Stomach (tissue), 9 donors: ENCODE results near the gene ATP2A2. TPM values are rescaled to one million over a fixed set of nuclear protein-coding genes. Genes with fewer than 3 reads are reported as not detected.
A peak's percentile ranks its signal among the peaks of the same experiment; 100 is the strongest.
"Not testable (repeated sequence)": the region's sequence is repeated elsewhere in the genome, so short reads cannot be mapped to it uniquely, and the experiment has no call there.

Experiments used
- DNase-seq, 2 donors: peaks; one replicate each; pipeline versions ENCODE4 v3.0.0 to v3.0.0-alpha.2; 2013 to 2019
- H3K27ac ChIP-seq, 5 donors: fragments of 200-600 bp in 4 of 5; sonication (generic) in 4 of 5; one replicate each; pipeline ENCODE4 v1.5.1; 2013 to 2019; ENCODE audit warnings: mild to moderate bottlenecking in 1 of 5, moderate library complexity in 1 of 5
- H3K27me3 ChIP-seq, 3 donors: fragments of 200-600 bp; sonication (generic); one replicate each; pipeline ENCODE4 v1.5.1; 2017 to 2019; ENCODE audit warnings: mixed run types in 1 of 3
- H3K36me3 ChIP-seq, 4 donors: fragments of 200-600 bp; sonication (generic); 1 replicate in 3 of 4; 2 replicates in 1 of 4; pipeline ENCODE4 v1.5.1; 2016 to 2019
- H3K4me1 ChIP-seq, 4 donors: fragments of 200-600 bp; sonication (generic); one replicate each; pipeline ENCODE4 v1.5.1; 2016 to 2019
- H3K4me3 ChIP-seq, 4 donors: fragments of 200-600 bp; sonication (generic) in 3 of 4; one replicate each; pipeline ENCODE4 v1.5.1; 2016 to 2019; ENCODE audit warnings: mild to moderate bottlenecking in 1 of 4
- H3K9me3 ChIP-seq, 4 donors: fragments of 200-600 bp; sonication (generic); one replicate each; pipeline ENCODE4 v1.5.1; 2016 to 2019
- CTCF ChIP-seq, 7 experiments: fragments of 450-650 bp in 4 of 7; fragments of 200-600 bp in 3 of 7; sonication (generic) in 3 of 7; IDR thresholded peaks; one replicate each; pipeline ENCODE4 v1.5.1; 2016 to 2019; ENCODE audit warnings: antibody characterized with exemption in 7 of 7, control low read depth in 2 of 7, mild to moderate bottlenecking in 1 of 7
- EP300 ChIP-seq: sonication (generic); formaldehyde crosslinking; IDR thresholded peaks from one replicate; pipeline ENCODE4 v1.6.1; 2017; ENCODE audit warnings: antibody characterized with exemption
- POLR2A ChIP-seq, 4 donors: fragments of 450-650 bp; IDR thresholded peaks; one replicate each; pipeline ENCODE4 v1.6.1; 2016; ENCODE audit warnings: antibody characterized with exemption in 4 of 4, control low read depth in 2 of 4, mild to moderate bottlenecking in 1 of 4, moderate library complexity in 1 of 4
- POLR2AphosphoS5 ChIP-seq, 3 donors: sonication (generic); formaldehyde crosslinking; IDR thresholded peaks; one replicate each; pipeline ENCODE4 v1.6.1; 2016; ENCODE audit warnings: antibody characterized with exemption in 3 of 3
- WGBS, 5 donors: extraction: QIAGEN DNeasy Blood & Tissue Kit in 3 of 5; methylation state at CpG; one replicate each; pipeline versions ENCODE4 v1.1.5 to v1.1.7; 2013 to 2018; 5-methylcytosine and 5-hydroxymethylcytosine counted together
- intact Hi-C: fragments of 100-400 bp; cut with DNase I; formaldehyde crosslinking; loops from one replicate; pipeline ENCODE4 v1.15.1; 2023; ENCODE audit warnings: low total_unique reads
- polyA plus RNA-seq, 3 donors: library from polyadenylated mRNA; stranded (reverse); fragments of 200-250 nt; gene quantifications; one replicate each; pipeline ENCODE4 v1.2.3, GENCODE V29; 2013
- total RNA-seq, 5 donors: library from RNA; depleted of rRNA; stranded (reverse); fragments of >200 nt; gene quantifications; one replicate each; pipeline versions ENCODE4 v1.1.0 to v1.2.3, GENCODE V29; 2014 to 2016
- donor health status: healthy with polysubstance abuse.
- donor health status: Bipolar disorder and iron deficiency.
- donor health status: healthy.

Gene ATP2A2
- total and polyA plus RNA-seq, 8 donors: 14.1 to 202 (median 104) TPM

GRCh38 chr12:110373962-110374611 lies 93.0 kb downstream of the ATP2A2 start:
- no peaks in the 10 kb centered on the region for H3K9me3 ChIP-seq
- peaks cover 41 to 94% (median 91%) of the 10 kb centered on the region in 4 donors for H3K36me3 ChIP-seq
- H3K4me3 ChIP-seq: no peak overlapping the region
- TF ChIP-seq CTCF (IDR thresholded peaks at IDR 0.05): no peak
- no peak for TF ChIP-seq POLR2A (IDR thresholded peaks at IDR 0.05)
- TF ChIP-seq POLR2AphosphoS5 (IDR thresholded peaks at IDR 0.05): no peak
- no peak for TF ChIP-seq EP300
- intact Hi-C loops: no loop called here
- peaks cover 9 to 40% (median 21%) of the 10 kb centered on the region in 4 donors for H3K4me1 ChIP-seq
- no peak for DNase-seq
- no peaks in the 10 kb centered on the region for H3K27me3 ChIP-seq
- H3K27ac ChIP-seq: peak overlapping the region in 4 of 5 donors; percentile 36 to 70 (median 64)
- 78 to 92% (median 89%) methylated on average over 13 of the region's 13 CpGs for WGBS, 5 donors

- Histone ChIP-seq H3K27ac (peak overlapping the region in 2 of 5 donors; percentile 21 to 31), H3K36me3 (peaks cover 64 to 100% (median 100%) of the 10 kb centered on the region in 4 donors), H3K4me1 (peaks cover 1 to 14% (median 11%) of the 10 kb centered on the region in 4 donors)
- H3K9me3 ChIP-seq, H3K27me3 ChIP-seq, DNase-seq, intact Hi-C loops, H3K4me3 ChIP-seq: not testable (repeated sequence)
- 77 to 91% (median 90%) methylated on average over 17 of the region's 17 CpGs for WGBS, 5 donors
Observed at GRCh38 chr12:110378131-110378790, 97.2 kb downstream of the ATP2A2 start.

DNA sequence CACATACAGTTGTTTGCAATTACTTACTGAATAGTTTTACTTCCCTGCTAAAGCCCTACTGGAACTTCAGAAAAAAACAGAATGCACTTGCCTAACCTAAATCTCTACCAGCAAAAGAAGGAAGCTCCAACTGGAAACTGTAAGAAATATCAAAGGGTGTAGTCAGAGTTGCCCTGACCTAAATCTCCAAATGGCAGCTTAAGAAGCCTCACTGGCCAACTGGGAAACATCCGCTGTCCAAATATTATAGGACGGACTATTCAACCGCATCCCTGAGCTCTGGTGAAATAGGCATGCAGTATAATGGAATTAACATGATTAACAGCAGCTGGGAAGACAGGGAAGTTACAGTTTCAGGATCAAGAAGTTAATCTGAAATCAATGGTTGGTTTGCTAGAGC lies 98.2 kb downstream of the ATP2A2 start:
- peaks cover 55 to 99% (median 98%) of the 10 kb centered on the region in 4 donors for H3K36me3 ChIP-seq
- H3K9me3 ChIP-seq: no peaks in the 10 kb centered on the region

DNA sequence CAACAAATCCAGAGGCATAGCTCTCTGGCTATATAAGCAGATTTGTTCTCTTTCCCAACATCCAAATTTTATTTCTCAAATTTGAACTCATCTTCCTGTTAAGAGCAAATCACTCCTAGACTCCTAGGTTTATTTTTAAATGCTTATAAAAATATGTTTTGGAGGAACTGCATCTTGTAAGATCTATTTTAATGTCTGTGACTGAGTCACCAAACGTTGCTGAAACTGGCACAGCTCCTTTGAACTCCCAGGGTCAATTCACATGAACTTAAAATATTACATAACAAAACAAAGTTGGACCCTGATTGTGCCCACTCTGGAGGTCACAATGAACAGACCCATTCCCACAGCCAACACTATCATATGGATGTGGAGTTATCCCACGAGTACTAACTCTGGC lies 98.6 kb downstream of the ATP2A2 start:
- Histone ChIP-seq H3K27ac (peak overlapping the region in 2 of 5 donors; percentile 21 to 24), H3K4me3 (no peak overlapping the region), H3K4me1 (peaks cover 0 to 12% (median 2%) of the 10 kb centered on the region in 4 donors), H3K36me3 (peaks cover 53 to 99% (median 98%) of the 10 kb centered on the region in 4 donors), H3K9me3 (no peaks in the 10 kb centered on the region), H3K27me3 (no peaks in the 10 kb centered on the region)
- no peak for DNase-seq
- WGBS, 5 donors: 68 to 78% (median 74%) methylated on average over 2 of the region's 2 CpGs
- intact Hi-C loops: no loop called here
- TF ChIP-seq CTCF (IDR thresholded peaks at IDR 0.05) (no peak), POLR2AphosphoS5 (IDR thresholded peaks at IDR 0.05) (no peak)

More for the DNA sequence above, 98.2 kb downstream of the ATP2A2 start:
- DNase-seq: no peak
- Histone ChIP-seq H3K27ac (peak overlapping the region in 3 of 5 donors; percentile 21 to 31 (median 24)), H3K27me3 (no peaks in the 10 kb centered on the region), H3K4me1 (peaks cover 0 to 8% (median 2%) of the 10 kb centered on the region in 4 donors), H3K4me3 (no peak overlapping the region)
- intact Hi-C loops: no loop called here
- no peak for TF ChIP-seq POLR2A (IDR thresholded peaks at IDR 0.05)
- no peak for TF ChIP-seq CTCF (IDR thresholded peaks at IDR 0.05)
- no peak for TF ChIP-seq EP300
- TF ChIP-seq POLR2AphosphoS5 (IDR thresholded peaks at IDR 0.05): no peak
- 64 to 87% (median 83%) methylated on average over 3 of the region's 3 CpGs for WGBS, 5 donors

DNA sequence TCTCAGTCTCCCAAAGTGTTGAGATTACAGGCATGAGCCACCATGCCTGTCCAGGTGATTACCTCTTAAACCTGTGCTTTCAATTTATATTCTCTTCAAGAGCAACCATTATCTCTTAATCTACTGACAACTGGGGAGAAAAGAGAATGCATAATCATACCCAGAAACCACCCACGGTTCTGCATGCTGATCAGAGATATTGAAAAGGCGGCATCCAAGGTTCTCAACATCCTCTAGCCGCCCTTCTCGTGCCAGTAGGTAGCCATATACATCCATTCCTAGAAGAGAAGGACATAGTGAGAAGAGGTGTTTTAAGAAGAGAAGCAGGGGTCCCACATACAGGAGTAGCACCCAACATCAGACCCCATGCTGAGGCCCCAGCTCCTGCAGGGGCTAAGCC lies 101.6 kb downstream of the ATP2A2 start:
- Histone ChIP-seq H3K4me1 (peaks cover 0 to 13% (median 2%) of the 10 kb centered on the region in 4 donors), H3K4me3 (no peak overlapping the region)

More for the DNA sequence above, 101.6 kb downstream of the ATP2A2 start:
- no peak overlapping the region for H3K27ac ChIP-seq
- 84 to 95% (median 91%) methylated on average over 4 of the region's 4 CpGs for WGBS, 5 donors
- no peaks in the 10 kb centered on the region for H3K27me3 ChIP-seq
- peaks cover 65 to 99% (median 97%) of the 10 kb centered on the region in 4 donors for H3K36me3 ChIP-seq
- no peaks in the 10 kb centered on the region for H3K9me3 ChIP-seq
- intact Hi-C loops: no loop called here
- no peak for TF ChIP-seq POLR2A (IDR thresholded peaks at IDR 0.05)
- no peak for TF ChIP-seq POLR2AphosphoS5 (IDR thresholded peaks at IDR 0.05)
- no peak for TF ChIP-seq CTCF (IDR thresholded peaks at IDR 0.05)
- no peak for TF ChIP-seq EP300
- no peak for DNase-seq
